ENCODE data around the gene CREBRF.
A peak's percentile ranks its signal among the peaks of the same experiment; 100 is the strongest.
"Not testable (repeated sequence)": the region's sequence is repeated elsewhere in the genome, so short reads cannot be mapped to it uniquely, and the experiment has no call there.

CREBRF gene

GRCh38 chr5:173020643-173021042, 35.5 kb upstream of the CREBRF start:
- Mint-ChIP-seq H3K27me3 (no peaks in the 10 kb centered on the region), H3K27ac (no peak overlapping the region), H3K4me3 (no peak overlapping the region), H3K36me3 (ENCODE audit: low read depth) (peaks cover 62% of the 10 kb centered on the region), H3K4me1 (ENCODE audit: low read depth) (peaks cover 43% of the 10 kb centered on the region), H3K9me3 (no peaks in the 10 kb centered on the region)
- intact Hi-C loops (cut with micrococcal nuclease) = no loop called here

DNA sequence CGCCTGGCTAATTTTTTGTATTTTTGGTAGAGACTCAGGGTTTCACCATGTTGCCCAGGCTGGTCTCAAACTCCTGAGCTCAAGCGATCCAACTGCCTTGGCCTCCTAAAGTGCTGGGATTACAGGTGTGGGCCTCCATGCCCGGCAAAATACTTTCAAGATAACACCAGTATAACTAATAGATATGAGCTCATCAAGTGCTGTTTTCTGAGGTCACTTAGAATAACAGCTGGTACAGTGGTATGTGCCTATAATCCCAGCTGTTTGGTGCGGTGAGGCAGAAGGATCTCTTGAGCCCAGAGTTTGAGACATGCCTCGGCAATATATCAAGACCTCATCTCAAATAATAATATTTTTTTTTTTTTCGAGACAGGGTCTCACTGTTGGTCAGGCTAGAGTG, 30.5 kb upstream of the CREBRF start:
- Mint-ChIP-seq H3K36me3 (ENCODE audit: low read depth) (peaks cover 47% of the 10 kb centered on the region), H3K9me3 (no peaks in the 10 kb centered on the region), H3K27ac (peak overlapping the region; percentile 11), H3K27me3 (no peaks in the 10 kb centered on the region), H3K4me3 (no peak overlapping the region), H3K4me1 (ENCODE audit: low read depth) (peaks cover 20% of the 10 kb centered on the region)
- intact Hi-C loops (cut with micrococcal nuclease) = no loop called here

DNA sequence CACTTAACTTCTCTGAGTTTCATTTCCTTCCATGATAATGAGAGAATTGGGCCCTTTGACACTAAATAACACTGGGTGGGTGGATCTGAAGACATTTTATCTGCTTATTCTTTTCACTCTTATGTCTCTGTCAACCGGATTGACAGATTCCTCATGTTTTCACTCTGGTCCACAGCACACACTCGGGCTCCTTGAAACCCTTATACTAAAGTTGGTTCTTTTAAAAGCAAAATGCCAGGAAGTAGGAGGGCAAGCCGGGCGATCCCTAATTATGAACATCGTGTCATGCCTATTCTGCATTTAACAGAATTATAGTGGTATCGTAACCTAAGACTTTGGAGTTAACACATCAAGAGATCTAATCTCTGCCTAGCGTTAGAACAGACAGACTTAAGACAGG, 28.2 kb upstream of the CREBRF start:
- H3K9me3 Mint-ChIP-seq = no peaks in the 10 kb centered on the region
- H3K27ac Mint-ChIP-seq = no peak overlapping the region
- peaks cover 36% of the 10 kb centered on the region for H3K36me3 Mint-ChIP-seq (ENCODE audit: low read depth)
- H3K4me3 Mint-ChIP-seq = no peak overlapping the region
- intact Hi-C loops (cut with micrococcal nuclease) = no loop called here
- peaks cover 14% of the 10 kb centered on the region for H3K4me1 Mint-ChIP-seq (ENCODE audit: low read depth)
- no peaks in the 10 kb centered on the region for H3K27me3 Mint-ChIP-seq

DNA sequence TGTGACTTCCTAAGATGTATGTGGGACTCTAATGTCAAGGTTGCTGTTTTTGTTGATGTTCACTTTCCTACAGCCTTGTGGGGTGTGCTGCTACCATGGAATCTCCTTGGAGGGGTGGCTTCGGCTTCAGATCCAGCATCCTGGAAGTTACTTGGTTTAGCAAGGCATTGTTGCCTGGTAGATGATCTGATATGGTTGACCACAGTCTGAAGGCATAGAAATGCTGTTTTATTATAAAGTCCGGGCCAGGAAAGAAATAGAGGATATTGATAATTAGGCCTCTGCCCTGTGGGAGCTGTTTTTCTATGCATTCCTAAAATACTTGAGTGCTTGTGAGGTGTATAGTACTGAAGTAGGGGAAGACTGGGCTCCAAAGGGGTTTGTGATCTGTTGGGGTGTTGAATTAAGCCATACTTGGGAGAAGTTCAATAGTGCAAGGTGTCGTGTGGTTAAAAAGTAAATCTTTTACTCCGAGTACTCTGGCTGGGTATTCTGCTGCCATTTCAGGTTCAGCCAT, 27.3 kb upstream of the CREBRF start:
- intact Hi-C loops (cut with micrococcal nuclease) = no loop called here
- no peak overlapping the region for H3K4me3 Mint-ChIP-seq
- peaks cover 33% of the 10 kb centered on the region for H3K36me3 Mint-ChIP-seq (ENCODE audit: low read depth)
- no peak overlapping the region for H3K27ac Mint-ChIP-seq
- H3K27me3 Mint-ChIP-seq = no peaks in the 10 kb centered on the region
- peaks cover 14% of the 10 kb centered on the region for H3K4me1 Mint-ChIP-seq (ENCODE audit: low read depth)
- H3K9me3 Mint-ChIP-seq = no peaks in the 10 kb centered on the region

- H3K27ac Mint-ChIP-seq = no peak overlapping the region
- intact Hi-C loops (cut with micrococcal nuclease) = no loop called here
- peaks cover 20% of the 10 kb centered on the region for H3K4me1 Mint-ChIP-seq (ENCODE audit: low read depth)
- no peaks in the 10 kb centered on the region for H3K9me3 Mint-ChIP-seq
- H3K27me3 Mint-ChIP-seq = no peaks in the 10 kb centered on the region
- no peak overlapping the region for H3K4me3 Mint-ChIP-seq
- H3K36me3 Mint-ChIP-seq (ENCODE audit: low read depth) = peaks cover 33% of the 10 kb centered on the region
These were observed 26.6 kb upstream of the CREBRF start for GRCh38 chr5:173029499-173029921.

GRCh38 chr5:173032096-173032495, 24.1 kb upstream of the CREBRF start:
- intact Hi-C loops (cut with micrococcal nuclease); H3K27me3 Mint-ChIP-seq; H3K4me3 Mint-ChIP-seq; H3K27ac Mint-ChIP-seq; H3K9me3 Mint-ChIP-seq: not testable (repeated sequence)
- peaks cover 36% of the 10 kb centered on the region for H3K4me1 Mint-ChIP-seq (ENCODE audit: low read depth)
- H3K36me3 Mint-ChIP-seq (ENCODE audit: low read depth) = peaks cover 42% of the 10 kb centered on the region

DNA sequence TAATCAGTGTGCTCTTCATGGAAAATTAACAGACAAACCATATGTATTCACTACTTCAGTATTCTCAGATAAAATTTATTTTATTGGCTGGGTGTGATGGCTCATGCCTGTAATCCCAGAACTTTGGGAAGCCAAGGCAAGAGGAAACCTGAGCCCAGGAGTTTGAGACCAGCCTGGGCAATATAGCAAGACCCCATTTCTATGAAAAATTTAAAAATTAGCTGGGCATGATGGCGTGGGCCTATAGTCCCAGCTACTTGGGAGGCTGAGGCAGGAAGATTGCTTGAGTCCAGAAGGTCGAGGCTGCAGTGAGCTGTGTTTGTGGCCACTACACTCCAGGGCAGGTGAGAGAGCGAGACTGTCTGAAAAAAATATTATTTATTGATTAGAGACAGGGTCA, 23.4 kb upstream of the CREBRF start:
- intact Hi-C loops (cut with micrococcal nuclease) = no loop called here
- Mint-ChIP-seq H3K4me1 (ENCODE audit: low read depth) (peaks cover 39% of the 10 kb centered on the region), H3K36me3 (ENCODE audit: low read depth) (peaks cover 44% of the 10 kb centered on the region), H3K9me3 (no peaks in the 10 kb centered on the region), H3K4me3 (no peak overlapping the region), H3K27ac (no peak overlapping the region), H3K27me3 (no peaks in the 10 kb centered on the region)

- Mint-ChIP-seq H3K27ac (peak overlapping the region; percentile 57), H3K27me3 (no peaks in the 10 kb centered on the region), H3K4me3 (no peak overlapping the region), H3K9me3 (no peaks in the 10 kb centered on the region), H3K36me3 (ENCODE audit: low read depth) (peaks cover 44% of the 10 kb centered on the region), H3K4me1 (ENCODE audit: low read depth) (peaks cover 39% of the 10 kb centered on the region)
- intact Hi-C loops (cut with micrococcal nuclease) = no loop called here
These were observed 22.2 kb upstream of the CREBRF start for GRCh38 chr5:173033923-173034322.

- Mint-ChIP-seq H3K9me3 (no peaks in the 10 kb centered on the region), H3K27ac (peak overlapping the region; percentile 81), H3K27me3 (no peaks in the 10 kb centered on the region), H3K4me1 (ENCODE audit: low read depth) (peaks cover 44% of the 10 kb centered on the region), H3K4me3 (peak overlapping the region; percentile 70), H3K36me3 (ENCODE audit: low read depth) (peaks cover 43% of the 10 kb centered on the region)
- intact Hi-C loops (cut with micrococcal nuclease) = no loop called here
These were observed 20.0 kb upstream of the CREBRF start for GRCh38 chr5:173035904-173036707.

DNA sequence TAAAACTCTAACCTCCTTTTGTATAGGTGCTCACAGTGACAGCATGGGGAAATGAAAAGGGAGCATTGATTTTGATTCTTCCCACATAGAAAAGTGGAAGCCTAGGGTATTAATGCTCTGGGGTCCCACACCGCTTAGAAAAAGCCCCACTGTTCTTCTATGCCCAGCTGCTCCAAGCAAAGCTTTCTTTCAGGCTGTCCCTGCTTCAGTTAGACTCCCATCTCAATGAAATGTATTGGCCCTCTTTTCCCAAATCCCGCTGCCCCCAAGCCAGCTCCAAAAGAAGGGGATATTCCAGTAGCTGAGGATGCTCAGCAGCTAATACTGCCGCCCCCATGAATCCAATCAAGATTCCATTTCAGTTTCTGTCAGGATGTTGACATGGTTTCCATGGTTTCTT, 17.0 kb upstream of the CREBRF start:
- Mint-ChIP-seq H3K36me3 (ENCODE audit: low read depth) (peaks cover 23% of the 10 kb centered on the region), H3K4me3 (no peak overlapping the region)

GRCh38 chr5:173039964-173040363, 16.2 kb upstream of the CREBRF start:
- intact Hi-C loops (cut with micrococcal nuclease) = no loop called here
- Mint-ChIP-seq H3K27me3 (no peaks in the 10 kb centered on the region), H3K27ac (no peak overlapping the region), H3K4me1 (ENCODE audit: low read depth) (peaks cover 26% of the 10 kb centered on the region), H3K9me3 (no peaks in the 10 kb centered on the region), H3K4me3 (no peak overlapping the region), H3K36me3 (ENCODE audit: low read depth) (peaks cover 15% of the 10 kb centered on the region)

More for the DNA sequence above, 17.0 kb upstream of the CREBRF start:
- intact Hi-C loops (cut with micrococcal nuclease) = no loop called here
- Mint-ChIP-seq H3K27me3 (no peaks in the 10 kb centered on the region), H3K27ac (no peak overlapping the region), H3K4me1 (ENCODE audit: low read depth) (peaks cover 34% of the 10 kb centered on the region), H3K9me3 (no peaks in the 10 kb centered on the region)

DNA sequence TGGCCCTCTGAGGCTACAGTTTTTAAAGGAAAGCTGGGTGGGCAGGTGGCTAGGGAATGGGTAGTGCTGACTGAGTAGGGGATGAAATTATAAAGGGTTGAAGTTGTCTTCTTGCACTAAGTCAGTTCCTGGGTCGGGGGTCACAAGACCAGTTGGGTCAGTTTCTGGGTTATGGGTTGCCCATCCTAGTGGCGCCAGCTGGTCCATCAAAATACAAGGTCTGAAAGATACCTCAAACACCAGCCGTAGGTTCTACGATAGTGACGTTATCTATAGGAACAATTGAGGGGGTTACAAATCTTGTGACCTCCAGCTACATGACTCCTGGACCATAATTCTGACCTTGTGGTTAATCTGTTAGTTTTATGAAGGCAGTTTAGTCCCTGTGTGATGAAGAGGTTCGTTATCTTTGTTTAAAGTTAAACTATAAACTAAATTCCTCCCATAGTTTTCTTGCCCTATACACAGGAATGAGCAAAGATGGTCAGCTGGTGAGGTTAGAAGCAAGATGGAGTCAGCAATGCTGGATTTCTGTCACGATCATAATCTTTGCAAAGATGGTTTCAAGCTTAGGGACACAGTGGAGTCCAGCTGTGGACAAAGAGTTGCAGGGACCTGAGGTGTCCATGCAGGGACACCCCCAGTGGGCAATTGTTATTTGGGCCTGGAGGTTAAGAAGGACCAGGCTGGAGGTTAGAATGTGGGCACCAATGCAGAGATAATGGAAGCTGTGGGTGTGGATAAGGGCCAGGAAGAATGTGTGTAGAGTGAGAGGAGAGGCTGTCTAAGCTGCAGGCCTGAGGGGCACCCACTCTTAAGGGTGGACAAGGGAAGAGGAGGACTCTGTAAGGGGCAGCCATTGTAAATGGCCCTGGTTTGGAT, 14.0 kb upstream of the CREBRF start:
- H3K27me3 Mint-ChIP-seq = no peaks in the 10 kb centered on the region
- H3K4me3 Mint-ChIP-seq = no peak overlapping the region
- peaks cover 1% of the 10 kb centered on the region for H3K36me3 Mint-ChIP-seq (ENCODE audit: low read depth)
- H3K9me3 Mint-ChIP-seq = no peaks in the 10 kb centered on the region
- intact Hi-C loops (cut with micrococcal nuclease) = no loop called here
- H3K27ac Mint-ChIP-seq = peak overlapping the region; percentile 2
- H3K4me1 Mint-ChIP-seq (ENCODE audit: low read depth) = peaks cover 7% of the 10 kb centered on the region

DNA sequence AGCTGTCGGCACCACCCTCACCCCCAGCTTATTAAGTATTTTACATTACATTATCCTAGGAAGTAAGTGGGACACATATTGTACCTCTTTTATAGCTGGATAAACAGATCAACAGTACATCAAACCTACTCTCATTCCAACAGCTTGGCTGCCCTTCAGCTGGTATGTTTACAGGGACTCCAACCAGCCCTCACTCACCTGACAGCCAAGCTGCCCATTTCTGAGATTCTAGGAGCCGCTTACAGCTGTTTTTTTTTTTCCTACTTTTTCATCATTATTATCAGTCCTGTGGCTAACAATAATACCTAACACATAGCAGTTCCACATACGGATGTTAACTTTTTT, 13.4 kb upstream of the CREBRF start:
- peaks cover 5% of the 10 kb centered on the region for H3K4me1 Mint-ChIP-seq (ENCODE audit: low read depth)
- H3K27ac Mint-ChIP-seq = no peak overlapping the region
- H3K9me3 Mint-ChIP-seq = no peaks in the 10 kb centered on the region
- H3K27me3 Mint-ChIP-seq = no peaks in the 10 kb centered on the region
- H3K4me3 Mint-ChIP-seq = no peak overlapping the region
- intact Hi-C loops (cut with micrococcal nuclease) = no loop called here
- H3K36me3 Mint-ChIP-seq (ENCODE audit: low read depth) = no peaks in the 10 kb centered on the region

- H3K36me3 Mint-ChIP-seq (ENCODE audit: low read depth) = no peaks in the 10 kb centered on the region
- no peaks in the 10 kb centered on the region for H3K9me3 Mint-ChIP-seq
- H3K27ac Mint-ChIP-seq = no peak overlapping the region
- no peak overlapping the region for H3K4me3 Mint-ChIP-seq
- H3K27me3 Mint-ChIP-seq = peaks cover under 1% of the 10 kb centered on the region
- intact Hi-C loops (cut with micrococcal nuclease) = no loop called here
- no peaks in the 10 kb centered on the region for H3K4me1 Mint-ChIP-seq (ENCODE audit: low read depth)
These were observed 10.7 kb upstream of the CREBRF start for GRCh38 chr5:173045474-173045873.

Measured in dendritic cell treated with granulocyte-macrophage colony-stimulating factor and Interleukin-4, amounts not matched to agents 40 ng/mL and 50 ng/mL, for 4 days (primary cell).